HepG2 (cell line): ENCODE data around the gene PPIP5K1. TPM values are rescaled to one million over a fixed set of nuclear protein-coding genes. Genes with fewer than 3 reads are reported as not detected.

ENCODE experiments used
- ATAC-seq: fragments of 200-7000 bp; cut with Tn5 transposase; 3 replicates; pipeline ENCODE4 v1.9.1; 2020; ENCODE audit warnings: mild to moderate bottlenecking, moderate library complexity
- BruUV-seq: library from RNA; stranded (reverse); fragments of 400-500 nt; replicated peaks from 2 replicates; lab custom pipeline; 2021; lab: Mats Ljungman, UMichigan
- CTCF ChIA-PET: fragments of 300-600 bp; formaldehyde crosslinking; extraction: SDS; loops from one replicate; lab custom pipeline; 2021; ENCODE audit warnings: low total read pairs, inconsistent platforms, low intra/inter-chr PET ratio; lab: Yijun Ruan, JAX
- POLR2A ChIA-PET: fragments of 350-600 bp; sonication (Branson Sonifier 250); formaldehyde crosslinking; loops from one replicate; lab custom pipeline; 2020; ENCODE audit warnings: antibody characterized with exemption, inconsistent platforms; lab: Yijun Ruan, JAX
- DNase-seq: peaks from one replicate; pipeline ENCODE4 v3.0.0-alpha.2; 2015; ENCODE audit warnings: low spot score
- FAIRE-seq: peaks from 3 replicates; lab custom pipeline; 2011; peaks lifted over from hg19 to GRCh38; lab: Jason Lieb, UNC
- H2AFZ ChIP-seq: one replicate; pipeline ENCODE4 v1.6.1; 2011; ENCODE audit warnings: low read length, inconsistent platforms
- H3K27ac ChIP-seq: fragments of 300-600 bp; 3 replicates; pipeline ENCODE4 v1.8.0; 2011; ENCODE audit warnings: mixed run types, mild to moderate bottlenecking, mixed read lengths, low read length, inconsistent platforms; ENCODE audit not compliant: insufficient read depth; ENCODE audit errors: extremely low read length
- H3K27me3 ChIP-seq, 2 experiments: fragments of 200-600 bp in 1 of 2; 2 replicates in 1 of 2; 3 replicates in 1 of 2; pipeline versions ENCODE4 v1.6.0 to v1.8.0; 2011; ENCODE audit warnings: low read length in 2 of 2, mild to moderate bottlenecking in 2 of 2, moderate library complexity in 2 of 2, inconsistent platforms in 1 of 2; ENCODE audit not compliant: insufficient read depth in 2 of 2, control insufficient read depth in 1 of 2
- H3K36me3 ChIP-seq, 2 experiments: fragments of 200-600 bp in 1 of 2; replicated peaks in 1 of 2; 2 replicates in 1 of 2; 3 replicates in 1 of 2; pipeline versions ENCODE4 v1.5.1 to v1.8.0; 2011; ENCODE audit warnings: low read length in 2 of 2, inconsistent platforms in 1 of 2; ENCODE audit not compliant: insufficient read depth in 2 of 2, control insufficient read depth in 1 of 2
- H3K4me1 ChIP-seq: 2 replicates; pipeline ENCODE4 v1.5.1; 2012; ENCODE audit warnings: low read length, inconsistent platforms; ENCODE audit not compliant: insufficient read depth
- H3K4me2 ChIP-seq: 2 replicates; pipeline ENCODE4 v1.6.0; 2011; ENCODE audit warnings: low read depth, low read length, inconsistent platforms
- H3K4me3 ChIP-seq, 3 experiments: fragments of 200-600 bp in 1 of 3; sonication (generic), shearing (Covaris generic) in 1 of 3; replicated peaks in 1 of 3; 2 replicates each; pipeline ENCODE4 v1.5.1; 2011 to 2016; ENCODE audit warnings: low read length in 3 of 3, inconsistent platforms in 2 of 3, low read depth in 2 of 3, mild to moderate bottlenecking in 2 of 3, control low read depth in 1 of 3, mixed read lengths in 1 of 3; ENCODE audit not compliant: insufficient read depth in 1 of 3
- H3K79me2 ChIP-seq: one replicate; pipeline ENCODE4 v1.6.1; 2011; ENCODE audit warnings: low read length, inconsistent platforms; ENCODE audit not compliant: insufficient read depth
- H3K9ac ChIP-seq: 2 replicates; pipeline ENCODE4 v1.6.0; 2011; ENCODE audit warnings: mild to moderate bottlenecking, low read depth, low read length, inconsistent platforms; ENCODE audit not compliant: insufficient read depth
- H3K9me3 ChIP-seq: 2 replicates; pipeline ENCODE4 v1.5.1; 2012; ENCODE audit warnings: mild to moderate bottlenecking, low read length
- H4K20me1 ChIP-seq: 2 replicates; pipeline ENCODE4 v1.6.0; 2011; ENCODE audit warnings: inconsistent platforms, mild to moderate bottlenecking, low read length, moderate library complexity; ENCODE audit not compliant: insufficient read depth
- BCL3 ChIP-seq: sonication (generic); formaldehyde crosslinking; IDR thresholded peaks from 2 replicates; pipeline ENCODE4 v1.5.1; 2020; ENCODE audit warnings: mild to moderate bottlenecking, missing genetic modification reagents, moderate library complexity
- BRD4 ChIP-seq: sonication (generic); formaldehyde crosslinking; IDR thresholded peaks from 2 replicates; pipeline ENCODE4 v1.4.0; 2020; ENCODE audit warnings: missing genetic modification reagents
- ETV5 ChIP-seq: IDR thresholded peaks from 2 replicates; pipeline ENCODE4 v1.6.1; 2018; ENCODE audit warnings: missing biosample characterization, missing genetic modification reagents, inconsistent platforms, borderline replicate concordance
- KMT2B ChIP-seq: IDR thresholded peaks from 2 replicates; pipeline ENCODE4 v1.6.1; 2016; ENCODE audit warnings: missing genetic modification reagents, missing compliant biosample characterization
- TCF7L2 ChIP-seq: IDR thresholded peaks from 2 replicates; pipeline ENCODE4 v1.6.1; 2011; ENCODE audit warnings: mild to moderate bottlenecking, low read depth, low read length, moderate library complexity
- WGBS: methylation state at CpG from one replicate; pipeline ENCODE4 v1.1.6; 2017; ENCODE audit warnings: low lambda C conversion rate; 5-methylcytosine and 5-hydroxymethylcytosine counted together
- in situ Hi-C: cut with HindIII; loops from 2 replicates; pipeline ENCODE4 v1.10.0; 2017; ENCODE audit warnings: low pct_unique_long_range_greater_than_20kb; ENCODE audit not compliant: extremely low pct_ligation_motif_present
- intact Hi-C: fragments of 100-400 bp; cut with micrococcal nuclease; formaldehyde crosslinking; loops from one replicate; pipeline ENCODE4 v1.10.0; 2022; ENCODE audit not compliant: unreplicated experiment
- polyA plus RNA-seq, 8 experiments: library from polyadenylated mRNA; depleted of rRNA in 3 of 8; stranded (reverse) in 7 of 8; unstranded in 1 of 8; fragments of >200 nt; fragmentation: Illumina TruSeq in 4 of 8; extraction: Trizol in 4 of 8; gene quantifications; 2 replicates each; pipeline versions ENCODE4 v1.2.1 to v1.2.3, GENCODE V29; 2011 to 2016; ENCODE audit warnings: low read depth in 4 of 8, missing spikeins in 1 of 8, mixed read lengths in 1 of 8; ENCODE audit not compliant: insufficient read depth in 1 of 8
- total RNA-seq, 5 experiments: library from RNA; depleted of rRNA; stranded (reverse); fragments of >200 nt; fragmentation: Illumina TruSeq; extraction: Trizol; gene quantifications; 2 replicates each; pipeline ENCODE4 v1.2.3, GENCODE V29; 2016; ENCODE audit warnings: low read depth in 1 of 5
- TF ChIP-seq, protein P1 (sequence below): sonication (generic); formaldehyde crosslinking; IDR thresholded peaks from 2 replicates; pipeline ENCODE4 v1.8.1; 2023; ENCODE audit warnings: mild to moderate bottlenecking, moderate library complexity, missing genetic modification reagents

The PPIP5K1 gene
- total and polyA plus RNA-seq, 2 of the 13 experiments (the other 11 are each of a cell fraction or from before 2014, with no cell fraction given) = 9.9 to 10.9 TPM

DNA sequence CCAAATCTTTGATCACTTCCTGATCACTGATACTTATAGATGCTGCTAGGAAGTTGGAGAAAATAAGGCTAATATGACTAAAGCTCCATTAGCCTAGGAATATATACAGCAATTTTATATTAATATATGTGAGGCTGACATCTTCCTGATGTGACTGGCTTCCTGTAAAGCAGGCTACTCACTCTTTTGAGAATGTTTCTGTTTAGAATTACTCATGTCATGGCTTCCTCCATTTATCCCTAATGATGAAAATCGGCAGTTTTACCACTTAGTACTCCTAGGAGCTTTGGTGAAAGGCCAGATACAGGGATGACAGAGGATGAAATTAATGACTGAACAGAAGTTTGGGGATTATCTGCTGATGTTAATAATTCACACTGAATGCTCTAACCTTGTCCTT, 76.5 kb downstream of the PPIP5K1 start:
- CTCF ChIA-PET = interaction anchor here (1.3 kb wide), 1 partner anchor 73 kb away, joined by 3 read pairs; no protein-coding TSS in a partner anchor
- intact Hi-C loops (no loop called here), in situ Hi-C loops (loop anchor here (10.0 kb wide), 1 partner anchor 261 kb away; the partner anchor contains the start of gene ELL3)
- H3K79me2 ChIP-seq = no peaks in the 10 kb centered on the region
- 0% methylated on average over 1 of the region's 1 CpG for WGBS
- TF ChIP-seq ETV5 (CRISPR knock-in tag) (no peak), BCL3 (CRISPR knock-in tag) (no peak), TCF7L2 (no peak), BRD4 (no peak), KMT2B (CRISPR knock-in tag) (no peak)
- TF ChIP-seq, protein P1, sequence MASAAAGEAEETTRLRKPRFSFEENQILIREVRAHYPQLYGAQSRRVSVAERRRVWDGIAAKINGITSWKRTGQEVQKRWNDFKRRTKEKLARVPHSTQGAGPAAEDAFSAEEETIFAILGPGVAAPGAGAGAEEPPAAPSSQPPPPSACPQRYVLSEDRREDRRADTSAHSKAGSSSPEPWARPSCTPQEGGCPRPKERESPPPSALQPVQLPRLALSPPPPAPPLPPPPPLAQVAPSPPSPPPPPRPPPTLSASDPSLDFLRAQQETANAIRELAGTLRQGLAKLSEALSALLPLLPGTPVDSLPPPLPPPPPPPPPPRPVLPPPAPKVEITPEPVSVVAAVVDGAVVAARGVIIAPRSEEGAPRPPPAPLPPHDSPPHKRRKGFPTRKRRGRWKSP (CRISPR knock-in tag) = no peak
- no peaks in the 10 kb centered on the region for H3K9me3 ChIP-seq
- H3K9ac ChIP-seq = no peak overlapping the region
- no peak overlapping the region for H3K27ac ChIP-seq
- POLR2A ChIA-PET = no interaction called here
- FAIRE-seq (no peak), ATAC-seq (no peak), DNase-seq (no peak)
- H3K4me1 ChIP-seq = peaks cover 43% of the 10 kb centered on the region
- no peak overlapping the region for H3K4me3 ChIP-seq
- H3K27me3 ChIP-seq = peaks cover 7 to 34% of the 10 kb centered on the region in 2 experiments
- BruUV-seq = no TSS peak
- H3K4me2 ChIP-seq = no peak overlapping the region
- H4K20me1 ChIP-seq = no peaks in the 10 kb centered on the region
- H2AFZ ChIP-seq = no peak overlapping the region
- H3K36me3 ChIP-seq = no peaks in the 10 kb centered on the region
